Lower leg skin (tissue), 3 donors: Measurements from ENCODE around the gene WNT6.

Experiments used
- CTCF ChIP-seq, 3 donors: fragments of 450-650 bp; IDR thresholded peaks; one replicate each; pipeline ENCODE4 v1.5.1; 2016; ENCODE audit warnings: antibody characterized with exemption in 3 of 3, mild to moderate bottlenecking in 3 of 3, moderate library complexity in 2 of 3
- POLR2A ChIP-seq, 2 donors: fragments of 450-650 bp; IDR thresholded peaks; one replicate each; pipeline ENCODE4 v1.6.1; 2016 to 2017; ENCODE audit warnings: antibody characterized with exemption in 2 of 2, mild to moderate bottlenecking in 1 of 2, moderate library complexity in 1 of 2

GRCh38 chr2:218851286-218851685, 8.3 kb upstream of the WNT6 start:
- TF ChIP-seq POLR2A (IDR thresholded peaks at IDR 0.05) (no peak), CTCF (IDR thresholded peaks at IDR 0.05) (no peak)
